Measurements from ENCODE around the gene SPOCK3.
"Not testable (repeated sequence)": the region's sequence is repeated elsewhere in the genome, so short reads cannot be mapped to it uniquely, and the experiment has no call there.

The SPOCK3 gene

GRCh38 chr4:167035390-167035789 lies 198.9 kb downstream of the SPOCK3 start:
- DNase-seq (ENCODE audit: low spot score): no peak

GRCh38 chr4:167034983-167035382 lies 199.3 kb downstream of the SPOCK3 start:
- DNase-seq (ENCODE audit: low spot score): no peak

GRCh38 chr4:167032871-167033270 lies 201.4 kb downstream of the SPOCK3 start:
- DNase-seq (ENCODE audit: low spot score): no peak

- no peak for DNase-seq (ENCODE audit: low spot score)
Observed at GRCh38 chr4:167031534-167032156, 202.6 kb downstream of the SPOCK3 start.

- DNase-seq (ENCODE audit: low spot score): no peak
Observed at GRCh38 chr4:167028976-167029375, 205.3 kb downstream of the SPOCK3 start.

GRCh38 chr4:167025670-167026069 lies 208.6 kb downstream of the SPOCK3 start:
- no peak for DNase-seq (ENCODE audit: low spot score)

- DNase-seq (ENCODE audit: low spot score): no peak
Observed at GRCh38 chr4:167023364-167023925, 210.8 kb downstream of the SPOCK3 start.

- DNase-seq (ENCODE audit: low spot score): peak; percentile 72
Observed at GRCh38 chr4:167021545-167022155, 212.6 kb downstream of the SPOCK3 start.

- peak; percentile 43 for DNase-seq (ENCODE audit: low spot score)
Observed at GRCh38 chr4:167020410-167020809, 213.9 kb downstream of the SPOCK3 start.

GRCh38 chr4:167014944-167015343 lies 219.3 kb downstream of the SPOCK3 start:
- DNase-seq (ENCODE audit: low spot score): no peak

- DNase-seq (ENCODE audit: low spot score): no peak
Observed at GRCh38 chr4:167003326-167003725, 231.0 kb downstream of the SPOCK3 start.

GRCh38 chr4:167000141-167000852 lies 234.0 kb downstream of the SPOCK3 start:
- no peak for DNase-seq (ENCODE audit: low spot score)

GRCh38 chr4:166996216-166996615 lies 238.1 kb downstream of the SPOCK3 start:
- no peak for DNase-seq (ENCODE audit: low spot score)

- DNase-seq (ENCODE audit: low spot score): no peak
Observed at GRCh38 chr4:166994686-166995085, 239.6 kb downstream of the SPOCK3 start.

GRCh38 chr4:166991006-166991561 lies 243.2 kb downstream of the SPOCK3 start:
- no peak for DNase-seq (ENCODE audit: low spot score)

- no peak for DNase-seq (ENCODE audit: low spot score)
Observed at GRCh38 chr4:166989886-166990285, 244.4 kb downstream of the SPOCK3 start.

- no peak for DNase-seq (ENCODE audit: low spot score)
Observed at GRCh38 chr4:166987026-166987425, 247.3 kb downstream of the SPOCK3 start.

GRCh38 chr4:166981847-166982246 lies 252.4 kb downstream of the SPOCK3 start:
- no peak for DNase-seq (ENCODE audit: low spot score)

- no peak for DNase-seq (ENCODE audit: low spot score)
Observed at GRCh38 chr4:166980419-166980818, 253.9 kb downstream of the SPOCK3 start.

GRCh38 chr4:166977596-166977995 lies 256.7 kb downstream of the SPOCK3 start:
- DNase-seq (ENCODE audit: low spot score): no peak

- DNase-seq (ENCODE audit: low spot score): no peak
Observed at GRCh38 chr4:166972071-166972470, 262.2 kb downstream of the SPOCK3 start.

GRCh38 chr4:166968219-166968618 lies 266.1 kb downstream of the SPOCK3 start:
- not testable (repeated sequence) for DNase-seq (ENCODE audit: low spot score)

GRCh38 chr4:166965562-166965961 lies 268.7 kb downstream of the SPOCK3 start:
- no peak for DNase-seq (ENCODE audit: low spot score)
